IMR-90 (cell line): ENCODE measurements around the gene HYAL3. TPM values are rescaled to one million over a fixed set of nuclear protein-coding genes. Genes with fewer than 3 reads are reported as not detected.

Experiments
- ATAC-seq: fragments of 200-7000 bp; cut with Tn5 transposase; 2 replicates; pipeline ENCODE4 v1.9.1; 2020; ENCODE audit warnings: low read depth, mild to moderate bottlenecking, moderate library complexity
- BruUV-seq: library from RNA; stranded (reverse); fragments of 400-500 nt; replicated peaks from 2 replicates; lab custom pipeline; 2021; lab: Mats Ljungman, UMichigan
- CTCF ChIA-PET: fragments of 300-600 bp; formaldehyde crosslinking; extraction: SDS; loops from one replicate; lab custom pipeline; 2021; ENCODE audit warnings: antibody characterized with exemption; lab: Yijun Ruan, JAX
- POLR2A ChIA-PET: fragments of 300-600 bp; sonication (Branson Sonifier 250); formaldehyde crosslinking; loops from one replicate; lab custom pipeline; 2022; ENCODE audit warnings: antibody characterized with exemption; ENCODE audit not compliant: unreplicated experiment; lab: Charles Lee
- DNase-seq: peaks from one replicate; pipeline ENCODE4 v3.0.0; 2013
- H2AFZ ChIP-seq: replicated peaks from 2 replicates; pipeline ENCODE3; 2013; ENCODE audit warnings: low read length, mild to moderate bottlenecking; ENCODE audit not compliant: poor library complexity
- H2AK5ac ChIP-seq: 2 replicates; pipeline ENCODE4 v1.6.1; 2013; ENCODE audit warnings: low read depth, low read length, inconsistent platforms
- H2AK9ac ChIP-seq: replicated peaks from 2 replicates; pipeline ENCODE3; 2013; ENCODE audit warnings: mild to moderate bottlenecking, low read depth, low read length, moderate library complexity; ENCODE audit not compliant: poor library complexity
- H2BK120ac ChIP-seq: 2 replicates; pipeline ENCODE4 v1.6.1; 2013; ENCODE audit warnings: low read depth, low read length, inconsistent platforms
- H2BK15ac ChIP-seq: 3 replicates; pipeline ENCODE4 v1.6.1; 2013; ENCODE audit warnings: low read depth, low read length, inconsistent platforms
- H2BK20ac ChIP-seq: 2 replicates; pipeline ENCODE4 v1.6.1; 2013; ENCODE audit warnings: low read depth, mild to moderate bottlenecking, inconsistent platforms, low read length, moderate library complexity
- H2BK5ac ChIP-seq: 2 replicates; pipeline ENCODE4 v1.6.1; 2013; ENCODE audit warnings: mild to moderate bottlenecking, low read depth, low read length, inconsistent platforms; ENCODE audit not compliant: poor library complexity, severe bottlenecking
- H3K14ac ChIP-seq: replicated peaks from 2 replicates; pipeline ENCODE4 v1.6.1; 2013; ENCODE audit warnings: low read depth, low read length, inconsistent platforms
- H3K18ac ChIP-seq: 2 replicates; pipeline ENCODE4 v1.6.1; 2013; ENCODE audit warnings: low read depth, low read length, control low read depth
- H3K23ac ChIP-seq: 2 replicates; pipeline ENCODE4 v1.6.1; 2013; ENCODE audit warnings: low read depth, low read length, inconsistent platforms
- H3K27ac ChIP-seq: 2 replicates; pipeline ENCODE4 v1.5.1; 2013; ENCODE audit warnings: mild to moderate bottlenecking, control low read depth, low read length; ENCODE audit not compliant: insufficient read depth
- H3K27me3 ChIP-seq: 2 replicates; pipeline ENCODE4 v1.6.1; 2013; ENCODE audit warnings: low read length; ENCODE audit not compliant: control insufficient read depth, insufficient read depth
- H3K36me3 ChIP-seq: 2 replicates; pipeline ENCODE4 v1.6.1; 2013; ENCODE audit warnings: low read length, mixed read lengths; ENCODE audit not compliant: control insufficient read depth, insufficient read depth
- H3K4ac ChIP-seq: 2 replicates; pipeline ENCODE4 v1.6.1; 2013; ENCODE audit warnings: low read depth, low read length, inconsistent platforms
- H3K4me1 ChIP-seq: 2 replicates; pipeline ENCODE4 v1.6.1; 2013; ENCODE audit warnings: low read length, mixed read lengths; ENCODE audit not compliant: control insufficient read depth, insufficient read depth
- H3K4me2 ChIP-seq: 2 replicates; pipeline ENCODE4 v1.6.1; 2013; ENCODE audit warnings: low read depth, mild to moderate bottlenecking, control low read depth, low read length, moderate library complexity
- H3K4me3 ChIP-seq: 2 replicates; pipeline ENCODE4 v1.5.1; 2013; ENCODE audit warnings: low read depth, mild to moderate bottlenecking, control low read depth, low read length, moderate library complexity; ENCODE audit not compliant: insufficient read depth
- H3K56ac ChIP-seq: 2 replicates; pipeline ENCODE4 v1.6.1; 2013; ENCODE audit warnings: low read length, inconsistent platforms; ENCODE audit not compliant: insufficient read depth; ENCODE audit errors: extremely low read depth
- H3K79me1 ChIP-seq, 2 experiments: 2 replicates each; pipeline ENCODE4 v1.6.1; 2013; ENCODE audit warnings: low read length in 2 of 2, inconsistent platforms in 1 of 2, low read depth in 1 of 2
- H3K9ac ChIP-seq: 2 replicates; pipeline ENCODE4 v1.6.1; 2013; ENCODE audit warnings: low read depth, low read length, control low read depth
- H3K9me1 ChIP-seq: 2 replicates; pipeline ENCODE4 v1.6.1; 2013; ENCODE audit warnings: low read length, inconsistent platforms; ENCODE audit not compliant: insufficient read depth
- H3K9me3 ChIP-seq: 2 replicates; pipeline ENCODE4 v1.6.1; 2013; ENCODE audit warnings: low read length; ENCODE audit not compliant: control insufficient read depth, insufficient read depth
- H4K20me1 ChIP-seq: 2 replicates; pipeline ENCODE4 v1.6.1; 2013; ENCODE audit warnings: low read length, inconsistent platforms; ENCODE audit not compliant: insufficient read depth
- H4K5ac ChIP-seq: 2 replicates; pipeline ENCODE4 v1.6.1; 2013; ENCODE audit warnings: mild to moderate bottlenecking, low read depth, low read length, control low read depth
- H4K8ac ChIP-seq, 2 experiments: 2 replicates each; pipeline ENCODE4 v1.6.1; 2013; ENCODE audit warnings: low read depth in 2 of 2, low read length in 2 of 2, control low read depth in 1 of 2, inconsistent platforms in 1 of 2
- H4K91ac ChIP-seq: 2 replicates; pipeline ENCODE4 v1.6.1; 2013; ENCODE audit warnings: low read depth, low read length, inconsistent platforms; ENCODE audit not compliant: insufficient read depth
- MXI1 ChIP-seq: IDR thresholded peaks from 2 replicates; pipeline ENCODE4 v1.6.1; 2012; ENCODE audit warnings: low read depth, mild to moderate bottlenecking, low read length, moderate library complexity, borderline replicate concordance
- NFE2L2 ChIP-seq: fragments of 150-350 bp; IDR thresholded peaks from 2 replicates; pipeline ENCODE4 v1.6.1; 2016; ENCODE audit warnings: low read depth, mild to moderate bottlenecking, low read length
- RAD21 ChIP-seq: IDR thresholded peaks from 2 replicates; pipeline ENCODE4 v1.6.1; 2012; ENCODE audit warnings: low read length, improper control_type of control experiment
- SMC3 ChIP-seq: fragments of 150-350 bp; IDR thresholded peaks from 2 replicates; pipeline ENCODE4 v1.6.1; 2016; ENCODE audit warnings: low read depth, mild to moderate bottlenecking, antibody characterized with exemption, low read length, moderate library complexity
- WGBS, 2 experiments: methylation state at CpG; one replicate each; pipeline versions ENCODE4 v1.1.5 to v1.1.7; 2013; ENCODE audit warnings: missing lambda C conversion rate in 2 of 2; ENCODE audit not compliant: insufficient read length in 1 of 2; ENCODE audit errors: extremely low coverage in 2 of 2; 5-methylcytosine and 5-hydroxymethylcytosine counted together
- dilution Hi-C: fragments of 300-500 bp; cut with HindIII; formaldehyde crosslinking; loops from one replicate; pipeline ENCODE4 v1.14.3; 2018; ENCODE audit warnings: low sequenced_read_pairs; ENCODE audit not compliant: unreplicated experiment
- in situ Hi-C: fragments of 300-500 bp; cut with MboI; formaldehyde crosslinking; loops from 3 replicates; pipeline ENCODE4 v1.14.3; 2019; ENCODE audit warnings: low sequenced_read_pairs, inconsistent platforms, mixed read lengths
- intact Hi-C: fragments of 100-400 bp; cut with micrococcal nuclease; formaldehyde crosslinking; loops from 2 replicates; pipeline ENCODE4 v1.10.0; 2022
- polyA plus RNA-seq, 3 experiments: library from polyadenylated mRNA; depleted of rRNA; stranded (reverse); fragments of >200 nt; gene quantifications; 2 replicates each; pipeline ENCODE4 v1.2.3, GENCODE V29; 2012; ENCODE audit warnings: low replicate concordance in 1 of 3
- total RNA-seq: library from RNA; depleted of rRNA; stranded (reverse); fragments of >200 nt; gene quantifications from 2 replicates; pipeline ENCODE4 v1.2.3, GENCODE V29; 2012
- TF ChIP-seq, protein P1 (sequence below): conservative IDR thresholded peaks from 2 replicates; pipeline ENCODE4 v1.5.1; 2012; ENCODE audit warnings: mild to moderate bottlenecking, low read depth, low read length, improper control_type of control experiment

Gene HYAL3
- total and polyA plus RNA-seq, 2 of the 4 experiments (the other 2 are of a cell fraction), result 2.7 to 5.7 TPM

- Histone ChIP-seq H4K8ac (no peak overlapping the region), H3K56ac (no peak overlapping the region), H4K5ac (no peak overlapping the region), H4K91ac (no peak overlapping the region), H2BK5ac (no peak overlapping the region), H3K23ac (no peak overlapping the region), H3K4me3 (no peak overlapping the region), H3K79me1 (peaks cover 3 to 9% of the 10 kb centered on the region in 2 experiments; a peak in 3 of 4 replicates), H3K9ac (no peak overlapping the region), H2BK120ac (no peak overlapping the region), H3K9me3 (no peaks in the 10 kb centered on the region), H4K20me1 (no peaks in the 10 kb centered on the region), H3K27me3 (no peaks in the 10 kb centered on the region), H3K4ac (no peak overlapping the region), H2AK5ac (no peak overlapping the region), H3K4me1 (peaks cover 9% of the 10 kb centered on the region), H2AFZ (peak overlapping the region; percentile 13), H3K4me2 (no peak overlapping the region), H2BK20ac (no peak overlapping the region), H3K27ac (no peak overlapping the region), H3K18ac (no peak overlapping the region), H2AK9ac (peak overlapping the region; percentile 24), H3K14ac (no peak overlapping the region), H3K36me3 (peaks cover 20% of the 10 kb centered on the region; the same call in 1 of the 2 replicates), H3K9me1 (peaks cover 4% of the 10 kb centered on the region; the same call in 1 of the 2 replicates), H2BK15ac (no peak overlapping the region)
- ATAC-seq (no peak), DNase-seq (no peak)
- CTCF ChIA-PET, result interaction anchor here (0.7 kb wide), 1 partner anchor 50 kb away, joined by 3 read pairs; no protein-coding TSS in a partner anchor
- dilution Hi-C loops (no loop called here), intact Hi-C loops (no loop called here), in situ Hi-C loops (no loop called here)
- TF ChIP-seq MXI1 (no peak), NFE2L2 (no peak), SMC3 (no peak), RAD21 (no peak)
- TF ChIP-seq, protein P1, sequence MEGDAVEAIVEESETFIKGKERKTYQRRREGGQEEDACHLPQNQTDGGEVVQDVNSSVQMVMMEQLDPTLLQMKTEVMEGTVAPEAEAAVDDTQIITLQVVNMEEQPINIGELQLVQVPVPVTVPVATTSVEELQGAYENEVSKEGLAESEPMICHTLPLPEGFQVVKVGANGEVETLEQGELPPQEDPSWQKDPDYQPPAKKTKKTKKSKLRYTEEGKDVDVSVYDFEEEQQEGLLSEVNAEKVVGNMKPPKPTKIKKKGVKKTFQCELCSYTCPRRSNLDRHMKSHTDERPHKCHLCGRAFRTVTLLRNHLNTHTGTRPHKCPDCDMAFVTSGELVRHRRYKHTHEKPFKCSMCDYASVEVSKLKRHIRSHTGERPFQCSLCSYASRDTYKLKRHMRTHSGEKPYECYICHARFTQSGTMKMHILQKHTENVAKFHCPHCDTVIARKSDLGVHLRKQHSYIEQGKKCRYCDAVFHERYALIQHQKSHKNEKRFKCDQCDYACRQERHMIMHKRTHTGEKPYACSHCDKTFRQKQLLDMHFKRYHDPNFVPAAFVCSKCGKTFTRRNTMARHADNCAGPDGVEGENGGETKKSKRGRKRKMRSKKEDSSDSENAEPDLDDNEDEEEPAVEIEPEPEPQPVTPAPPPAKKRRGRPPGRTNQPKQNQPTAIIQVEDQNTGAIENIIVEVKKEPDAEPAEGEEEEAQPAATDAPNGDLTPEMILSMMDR, result no peak
- 49% methylated on average over 32 of the region's 65 CpGs; no CpG with 5 or more reads in 1 of the 2 experiments for WGBS, 2 experiments
- BruUV-seq, result no TSS peak
- POLR2A ChIA-PET, result no interaction called here
These were observed 23.8 kb downstream of the HYAL3 start for GRCh38 chr3:50275141-50275995.
